ENCODE data around the gene TMEM242.

GRCh38 chr6:157245436-157245835 lies 77.9 kb downstream of the TMEM242 start:
- TF ChIP-seq POLR2A (IDR thresholded peaks at IDR 0.05): no peak
- TF ChIP-seq, protein P1, sequence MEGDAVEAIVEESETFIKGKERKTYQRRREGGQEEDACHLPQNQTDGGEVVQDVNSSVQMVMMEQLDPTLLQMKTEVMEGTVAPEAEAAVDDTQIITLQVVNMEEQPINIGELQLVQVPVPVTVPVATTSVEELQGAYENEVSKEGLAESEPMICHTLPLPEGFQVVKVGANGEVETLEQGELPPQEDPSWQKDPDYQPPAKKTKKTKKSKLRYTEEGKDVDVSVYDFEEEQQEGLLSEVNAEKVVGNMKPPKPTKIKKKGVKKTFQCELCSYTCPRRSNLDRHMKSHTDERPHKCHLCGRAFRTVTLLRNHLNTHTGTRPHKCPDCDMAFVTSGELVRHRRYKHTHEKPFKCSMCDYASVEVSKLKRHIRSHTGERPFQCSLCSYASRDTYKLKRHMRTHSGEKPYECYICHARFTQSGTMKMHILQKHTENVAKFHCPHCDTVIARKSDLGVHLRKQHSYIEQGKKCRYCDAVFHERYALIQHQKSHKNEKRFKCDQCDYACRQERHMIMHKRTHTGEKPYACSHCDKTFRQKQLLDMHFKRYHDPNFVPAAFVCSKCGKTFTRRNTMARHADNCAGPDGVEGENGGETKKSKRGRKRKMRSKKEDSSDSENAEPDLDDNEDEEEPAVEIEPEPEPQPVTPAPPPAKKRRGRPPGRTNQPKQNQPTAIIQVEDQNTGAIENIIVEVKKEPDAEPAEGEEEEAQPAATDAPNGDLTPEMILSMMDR (IDR thresholded peaks at IDR 0.05): no peak

Data from right lobe of liver (tissue), 4 donors.